Left lung (tissue), 10 donors: ENCODE results near the gene TBL2. TPM values are rescaled to one million over a fixed set of nuclear protein-coding genes. Genes with fewer than 3 reads are reported as not detected.
"Not testable (repeated sequence)": the region's sequence is repeated elsewhere in the genome, so short reads cannot be mapped to it uniquely, and the experiment has no call there.

Source experiments
- ATAC-seq: fragments of 200-7000 bp; cut with Tn5 transposase; one replicate; pipeline ENCODE4 v1.9.1; 2020; ENCODE audit warnings: moderate library complexity
- DNase-seq, 4 donors: peaks; one replicate each; pipeline ENCODE4 v3.0.0-alpha.2; 2013 to 2020
- H3K27ac ChIP-seq, 2 donors: fragments of 200-600 bp; sonication (generic) in 1 of 2; one replicate each; pipeline versions ENCODE4 v1.5.0 to v1.8.0; 2020 to 2021
- H3K27me3 ChIP-seq, 2 donors: fragments of 200-600 bp; sonication (generic) in 1 of 2; one replicate each; pipeline versions ENCODE4 v1.5.0 to v1.8.0; 2020 to 2021
- H3K36me3 ChIP-seq, 2 donors: fragments of 200-600 bp; sonication (generic) in 1 of 2; one replicate each; pipeline versions ENCODE4 v1.5.0 to v1.8.0; 2020 to 2021
- H3K4me1 ChIP-seq, 2 donors: fragments of 200-600 bp; one replicate each; pipeline ENCODE4 v1.8.0; 2021
- H3K4me3 ChIP-seq, 2 donors: fragments of 200-600 bp; sonication (generic) in 1 of 2; one replicate each; pipeline versions ENCODE4 v1.5.0 to v1.8.0; 2020 to 2021; ENCODE audit warnings: mild to moderate bottlenecking in 1 of 2
- H3K9me3 ChIP-seq, 2 donors: fragments of 200-600 bp; sonication (generic) in 1 of 2; one replicate each; pipeline versions ENCODE4 v1.5.0 to v1.8.0; 2020 to 2021
- CTCF ChIP-seq, 2 donors: fragments of 200-600 bp; sonication (generic) in 1 of 2; IDR thresholded peaks; one replicate each; pipeline versions ENCODE4 v1.5.0 to v1.8.0; 2021; ENCODE audit warnings: antibody characterized with exemption in 2 of 2
- intact Hi-C, 2 donors: fragments of 100-400 bp; cut with DNase I; formaldehyde crosslinking; loops; one replicate each; pipeline versions ENCODE4 v1.11.2 to v1.14.2; 2022
- polyA plus RNA-seq, 6 donors: library from polyadenylated mRNA; unstranded; fragments of 120-200 nt; gene quantifications; one replicate each; pipeline ENCODE4 v1.2.1, GENCODE V29; 2013; ENCODE audit not compliant: insufficient read length in 6 of 6
- total RNA-seq, 2 donors: library from RNA; stranded (reverse); fragmentation: NEBNext Ultra II Directional; extraction: Animal tissue kit (Norgen Biotek cat#: 25700); gene quantifications; one replicate each; pipeline ENCODE4 v1.2.1, GENCODE V29; 2021
- donor health status: DM: no; HTN: yes; CAD: no.
- donor health status: DM: no; HTN: no; CAD: no.

Gene TBL2
- total and polyA plus RNA-seq, 8 donors = 29.9 to 41.0 (median 39.2) TPM

DNA sequence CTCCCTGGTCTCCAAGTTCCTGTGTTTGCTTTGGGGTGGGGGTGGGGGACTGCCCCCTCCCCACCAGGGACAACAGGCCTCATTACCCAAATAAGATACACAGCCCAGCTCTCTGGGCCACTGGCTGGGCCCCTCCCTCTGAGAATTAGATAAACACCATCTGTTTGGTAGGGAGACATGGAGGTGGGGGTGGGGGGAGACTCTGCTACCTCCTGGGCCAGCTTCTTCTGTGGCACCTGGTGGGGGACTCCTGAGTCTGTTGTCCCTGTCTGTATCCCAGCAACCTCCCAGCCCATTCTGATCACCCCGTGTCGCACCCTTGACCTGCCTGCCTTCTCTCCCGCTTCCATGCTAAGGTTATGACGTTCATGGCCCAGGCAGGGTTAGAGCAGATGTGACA is 40.2 kb upstream of the TBL2 start:
- Histone ChIP-seq H3K27me3 (peaks cover 12 to 64% of the 10 kb centered on the region in 2 donors), H3K4me3 (no peak overlapping the region), H3K36me3 (no peaks in the 10 kb centered on the region), H3K4me1 (peaks cover 9 to 10% of the 10 kb centered on the region in 2 donors), H3K27ac (no peak overlapping the region), H3K9me3 (no peaks in the 10 kb centered on the region)
- TF ChIP-seq CTCF (IDR thresholded peaks at IDR 0.05) = no peak
- intact Hi-C loops = loop anchor here in 1 of 2 donors (10.0 kb wide), 1 partner anchor 106 kb away; no protein-coding TSS in a partner anchor
- DNase-seq (no peak), ATAC-seq (no peak)

DNA sequence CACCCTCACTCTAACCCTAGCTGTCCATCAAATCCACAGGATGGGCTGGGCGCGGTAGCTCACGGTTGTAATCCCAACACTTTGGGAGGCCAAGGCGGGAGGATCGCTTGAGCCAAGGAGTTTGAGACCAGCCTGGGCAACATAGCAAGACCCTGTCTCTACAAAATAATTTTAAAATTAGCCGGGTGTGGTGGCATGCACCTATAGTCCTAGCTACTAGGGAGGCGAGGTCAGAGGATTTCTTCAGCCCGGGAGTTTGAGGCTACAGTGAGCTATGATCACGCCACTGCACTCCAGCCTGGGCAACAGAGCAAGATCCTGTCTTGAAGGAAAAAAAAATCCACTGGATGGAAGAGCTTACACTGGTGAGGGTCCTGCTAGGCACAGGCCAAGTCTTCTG is 39.1 kb upstream of the TBL2 start:
- peaks cover 2 to 64% of the 10 kb centered on the region in 2 donors for H3K27me3 ChIP-seq
- H3K36me3 ChIP-seq, ATAC-seq, H3K4me1 ChIP-seq, DNase-seq, H3K9me3 ChIP-seq, H3K27ac ChIP-seq, H3K4me3 ChIP-seq: not testable (repeated sequence)
- intact Hi-C loops = loop anchor here in 1 of 2 donors (10.0 kb wide), 1 partner anchor 107 kb away; no protein-coding TSS in a partner anchor

- H3K36me3 ChIP-seq = no peaks in the 10 kb centered on the region
- H3K27ac ChIP-seq = no peak overlapping the region
- peaks cover 0 to 57% of the 10 kb centered on the region in 2 donors for H3K27me3 ChIP-seq
- DNase-seq (no peak), ATAC-seq (no peak)
- no peak for TF ChIP-seq CTCF (IDR thresholded peaks at IDR 0.05)
- H3K4me1 ChIP-seq = no peaks in the 10 kb centered on the region
- no peaks in the 10 kb centered on the region for H3K9me3 ChIP-seq
- intact Hi-C loops = loop anchor here in 1 of 2 donors (10.0 kb wide), 1 partner anchor 109 kb away; no protein-coding TSS in a partner anchor
- no peak overlapping the region for H3K4me3 ChIP-seq
Measured at GRCh38 chr7:73615886-73616285, 37.5 kb upstream of the TBL2 start.

- H3K4me3 ChIP-seq, DNase-seq, H3K4me1 ChIP-seq, ATAC-seq, H3K27ac ChIP-seq, H3K9me3 ChIP-seq, H3K36me3 ChIP-seq: not testable (repeated sequence)
- intact Hi-C loops = loop anchor here in 1 of 2 donors (10.0 kb wide), 1 partner anchor 110 kb away; no protein-coding TSS in a partner anchor
- H3K27me3 ChIP-seq = peaks cover 0 to 56% of the 10 kb centered on the region in 2 donors
Measured at GRCh38 chr7:73614937-73615336, 36.6 kb upstream of the TBL2 start.

- Histone ChIP-seq H3K4me3 (no peak overlapping the region), H3K4me1 (no peaks in the 10 kb centered on the region), H3K36me3 (no peaks in the 10 kb centered on the region), H3K9me3 (no peaks in the 10 kb centered on the region), H3K27me3 (peaks cover 0 to 61% of the 10 kb centered on the region in 2 donors), H3K27ac (no peak overlapping the region)
- ATAC-seq (no peak), DNase-seq (no peak)
- TF ChIP-seq CTCF (IDR thresholded peaks at IDR 0.05) = no peak
- intact Hi-C loops = loop anchor here in 1 of 2 donors (10.0 kb wide), 1 partner anchor 111 kb away; no protein-coding TSS in a partner anchor
Measured at GRCh38 chr7:73613954-73614735, 35.8 kb upstream of the TBL2 start.

DNA sequence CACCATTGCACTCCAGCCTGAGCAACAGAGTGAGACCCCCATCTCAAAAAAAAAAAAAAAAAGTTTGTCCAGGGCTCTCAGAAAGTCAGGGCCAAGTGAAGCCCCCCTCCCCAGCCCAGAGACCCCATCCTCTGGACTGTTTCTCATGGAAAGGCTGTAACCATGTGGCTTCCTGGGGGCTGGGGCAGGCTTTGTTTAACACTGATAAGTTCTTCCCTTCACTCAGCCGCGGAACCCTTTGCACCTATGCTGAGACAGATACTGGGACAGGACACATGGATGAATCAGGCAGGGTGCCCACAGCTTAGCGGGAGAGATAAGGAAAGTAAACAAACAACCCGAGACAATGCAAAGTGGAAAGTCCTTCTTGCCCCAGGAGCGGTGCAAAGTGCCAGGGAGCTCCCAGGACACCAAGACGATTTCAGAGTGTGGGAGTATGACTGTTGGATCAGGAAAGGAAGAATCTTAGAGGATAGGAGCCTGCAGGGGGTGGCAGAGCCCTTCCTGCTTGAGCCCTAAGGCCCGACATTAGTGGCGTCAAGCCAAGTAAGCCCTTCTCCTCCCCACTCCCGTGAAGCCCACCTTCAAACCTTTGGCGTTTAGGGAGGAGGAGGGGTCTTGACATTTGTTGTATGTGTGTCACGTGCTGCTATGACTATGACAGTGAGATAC is 34.4 kb upstream of the TBL2 start:
- Histone ChIP-seq H3K9me3 (no peaks in the 10 kb centered on the region), H3K36me3 (no peaks in the 10 kb centered on the region), H3K4me1 (no peaks in the 10 kb centered on the region), H3K4me3 (no peak overlapping the region), H3K27me3 (peaks cover 0 to 62% of the 10 kb centered on the region in 2 donors), H3K27ac (no peak overlapping the region)
- TF ChIP-seq CTCF (IDR thresholded peaks at IDR 0.05) = no peak
- intact Hi-C loops = loop anchor here in 1 of 2 donors (10.0 kb wide), 1 partner anchor 112 kb away; no protein-coding TSS in a partner anchor
- ATAC-seq = peak; percentile 31
- DNase-seq = peak in 1 of 4 donors; percentile 19
